GM12878 (cell line): Measurements from ENCODE around the gene RAP1GAP2. TPM values are rescaled to one million over a fixed set of nuclear protein-coding genes. Genes with fewer than 3 reads are reported as not detected.

Experiments used
- ATAC-seq: fragments of 200-7000 bp; cut with Tn5 transposase; 3 replicates; pipeline ENCODE4 v1.9.1; 2020; ENCODE audit warnings: mild to moderate bottlenecking, moderate library complexity
- BruUV-seq: library from RNA; stranded (reverse); fragments of 400-500 nt; replicated peaks from 2 replicates; lab custom pipeline; 2021; lab: Mats Ljungman, UMichigan
- CTCF ChIA-PET: fragments of 300-600 bp; sonication (Branson Sonifier 250); formaldehyde crosslinking; extraction: SDS; loops from one replicate; lab custom pipeline; 2021; ENCODE audit warnings: inconsistent platforms; lab: Yijun Ruan, JAX
- POLR2A ChIA-PET: fragments of 350-600 bp; formaldehyde crosslinking; extraction: SDS; loops from one replicate; lab custom pipeline; 2021; ENCODE audit warnings: inconsistent platforms; lab: Charles Lee
- RAD21 ChIA-PET: fragments of 300-600 bp; sonication (Branson Sonifier 250); formaldehyde crosslinking; loops from one replicate; lab custom pipeline; 2023; ENCODE audit warnings: antibody characterized with exemption; ENCODE audit not compliant: unreplicated experiment; lab: Charles Lee
- SMC1A ChIA-PET: fragments of 300-600 bp; sonication (Branson Sonifier 250); formaldehyde crosslinking; loops from one replicate; lab custom pipeline; 2023; ENCODE audit not compliant: unreplicated experiment, uncharacterized antibody; lab: Charles Lee
- DNase-seq: peaks from one replicate; pipeline ENCODE4 v3.0.0-alpha.2; 2011; ENCODE audit warnings: low read depth, low spot score
- FAIRE-seq: peaks from 3 replicates; lab custom pipeline; 2011; peaks lifted over from hg19 to GRCh38; lab: Jason Lieb, UNC
- H2AFZ ChIP-seq: 2 replicates; pipeline ENCODE4 v1.6.0; 2011; ENCODE audit warnings: low read depth, low read length, control low read depth; ENCODE audit not compliant: control insufficient read depth
- H3K27ac ChIP-seq: 2 replicates; pipeline ENCODE4 v1.5.1; 2011; ENCODE audit warnings: control low read depth; ENCODE audit not compliant: control insufficient read depth, insufficient read depth
- H3K27me3 ChIP-seq, 2 experiments: replicated peaks in 1 of 2; 2 replicates each; pipeline versions ENCODE4 v1.6.0 to v1.6.1; 2011; ENCODE audit warnings: low read length in 1 of 2; ENCODE audit not compliant: control insufficient read depth in 2 of 2, insufficient read depth in 2 of 2
- H3K36me3 ChIP-seq, 2 experiments: 2 replicates each; pipeline ENCODE4 v1.5.1; 2011; ENCODE audit warnings: low read length in 1 of 2; ENCODE audit not compliant: control insufficient read depth in 2 of 2, insufficient read depth in 2 of 2
- H3K4me1 ChIP-seq: 2 replicates; pipeline ENCODE4 v1.6.1; 2011; ENCODE audit warnings: mild to moderate bottlenecking, low read length, moderate library complexity, mixed read lengths; ENCODE audit not compliant: control insufficient read depth, insufficient read depth
- H3K4me2 ChIP-seq: 2 replicates; pipeline ENCODE4 v1.6.0; 2011; ENCODE audit warnings: control low read depth; ENCODE audit not compliant: control insufficient read depth, insufficient read depth
- H3K4me3 ChIP-seq: fragments of 200-600 bp; sonication (generic); 2 replicates; pipeline ENCODE4 v1.5.1; 2016
- H3K79me2 ChIP-seq: 2 replicates; pipeline ENCODE4 v1.6.0; 2011; ENCODE audit warnings: low read length; ENCODE audit not compliant: control insufficient read depth, insufficient read depth
- H3K9ac ChIP-seq: 2 replicates; pipeline ENCODE4 v1.8.0; 2011; ENCODE audit warnings: low read length, control low read depth, mixed read lengths; ENCODE audit not compliant: control insufficient read depth, insufficient read depth
- H3K9me3 ChIP-seq: replicated peaks from 3 replicates; pipeline ENCODE4 v1.5.1; 2011; ENCODE audit warnings: mild to moderate bottlenecking, low read length; ENCODE audit not compliant: control insufficient read depth, insufficient read depth
- H4K20me1 ChIP-seq: 2 replicates; pipeline ENCODE4 v1.6.0; 2011; ENCODE audit not compliant: control insufficient read depth, insufficient read depth
- ATF7 ChIP-seq: fragments of 450-650 bp; IDR thresholded peaks from 2 replicates; pipeline ENCODE4 v1.6.1; 2016; ENCODE audit warnings: low read depth, mild to moderate bottlenecking
- CBFB ChIP-seq: IDR thresholded peaks from 2 replicates; pipeline ENCODE4 v1.6.1; 2016; ENCODE audit warnings: antibody characterized with exemption, low read depth
- CREM ChIP-seq: IDR thresholded peaks from 2 replicates; pipeline ENCODE4 v1.6.1; 2014; ENCODE audit warnings: antibody characterized with exemption, low read depth
- DPF2 ChIP-seq: fragments of 450-650 bp; IDR thresholded peaks from 2 replicates; pipeline ENCODE4 v1.6.1; 2017; ENCODE audit warnings: mild to moderate bottlenecking
- E2F4 ChIP-seq: IDR thresholded peaks from 2 replicates; pipeline ENCODE4 v1.6.1; 2012; ENCODE audit warnings: low read depth, low read length, improper control_type of control experiment
- ETV6 ChIP-seq, 2 experiments: fragments of 450-650 bp in 1 of 2; IDR thresholded peaks in 1 of 2; conservative IDR thresholded peaks in 1 of 2; 2 replicates each; pipeline ENCODE4 v1.6.1; 2014; ENCODE audit warnings: antibody characterized with exemption in 1 of 2, borderline replicate concordance in 1 of 2, low read depth in 1 of 2, mild to moderate bottlenecking in 1 of 2, moderate library complexity in 1 of 2
- EZH2 ChIP-seq: IDR thresholded peaks from 2 replicates; pipeline ENCODE4 v1.6.1; 2012; ENCODE audit warnings: low read depth, mild to moderate bottlenecking, control low read depth, inconsistent platforms, low read length, borderline replicate concordance; ENCODE audit not compliant: control insufficient read depth
- HCFC1 ChIP-seq: fragments of 150-350 bp; IDR thresholded peaks from 2 replicates; pipeline ENCODE4 v1.6.1; 2014; ENCODE audit warnings: low read length
- HDGF ChIP-seq: fragments of 450-650 bp; IDR thresholded peaks from 2 replicates; pipeline ENCODE4 v1.6.1; 2016; ENCODE audit warnings: antibody characterized with exemption
- MYC ChIP-seq: IDR thresholded peaks from 2 replicates; pipeline ENCODE4 v1.6.1; 2011; ENCODE audit warnings: mild to moderate bottlenecking, low read length, moderate library complexity, inconsistent platforms; ENCODE audit not compliant: insufficient read depth, insufficient replicate concordance, insufficient read length, severe bottlenecking
- PAX8 ChIP-seq: fragments of 450-650 bp; IDR thresholded peaks from 2 replicates; pipeline ENCODE4 v1.6.1; 2017; ENCODE audit warnings: mild to moderate bottlenecking, moderate library complexity
- PBX3 ChIP-seq: IDR thresholded peaks from 2 replicates; pipeline ENCODE4 v1.6.1; 2011; ENCODE audit warnings: mild to moderate bottlenecking, low read depth, low read length, moderate library complexity; ENCODE audit not compliant: insufficient replicate concordance
- RAD21 ChIP-seq: IDR thresholded peaks from 2 replicates; pipeline ENCODE4 v1.6.1; 2011; ENCODE audit warnings: mild to moderate bottlenecking, low read depth, low read length, moderate library complexity; ENCODE audit not compliant: insufficient read depth
- SMC3 ChIP-seq: IDR thresholded peaks from 2 replicates; pipeline ENCODE4 v1.6.1; 2011; ENCODE audit warnings: low read length, improper control_type of control experiment, borderline replicate concordance
- SUPT20H ChIP-seq: IDR thresholded peaks from 2 replicates; pipeline ENCODE4 v1.6.1; 2011; ENCODE audit warnings: low read depth, mild to moderate bottlenecking, low read length, moderate library complexity, borderline replicate concordance; ENCODE audit not compliant: control insufficient read depth
- SUZ12 ChIP-seq: fragments of 200-600 bp; sonication (generic); IDR thresholded peaks from one replicate; pipeline ENCODE4 v1.6.1; 2018; ENCODE audit warnings: antibody characterized with exemption, mild to moderate bottlenecking; ENCODE audit not compliant: unreplicated experiment
- TAF1 ChIP-seq: IDR thresholded peaks from 2 replicates; pipeline ENCODE4 v1.6.1; 2011; ENCODE audit warnings: mild to moderate bottlenecking, low read depth, low read length, borderline replicate concordance
- ZBTB40 ChIP-seq: fragments of 450-650 bp; IDR thresholded peaks from 2 replicates; pipeline ENCODE4 v1.6.1; 2016; ENCODE audit warnings: mild to moderate bottlenecking, moderate library complexity, borderline replicate concordance
- WGBS: methylation state at CpG from one replicate; pipeline ENCODE4 v1.1.6; 2016; ENCODE audit warnings: low lambda C conversion rate; ENCODE audit not compliant: insufficient replicate concordance, insufficient coverage; ENCODE audit errors: missing lambda C conversion rate; 5-methylcytosine and 5-hydroxymethylcytosine counted together
- in situ Hi-C: fragments of 300-500 bp; cut with MboI; formaldehyde crosslinking; loops from 9 replicates; pipeline ENCODE4 v1.14.3; 2018; ENCODE audit warnings: mixed read lengths
- intact Hi-C: fragments of 100-400 bp; cut with micrococcal nuclease; formaldehyde crosslinking; loops from one replicate; pipeline ENCODE4 v1.14.2; 2022; ENCODE audit not compliant: unreplicated experiment
- polyA plus RNA-seq, 11 experiments: library from polyadenylated mRNA; depleted of rRNA in 4 of 11; unstranded in 6 of 11; stranded (reverse) in 5 of 11; fragments of >200 nt; fragmentation: Nextera tagmentation in 4 of 11; fragmentation: Illumina TruSeq in 1 of 11; extraction: Ambion mirVana in 4 of 11; extraction: Trizol in 1 of 11; gene quantifications; 1 replicate in 1 of 11; 2 replicates in 10 of 11; pipeline versions ENCODE4 v1.2.1 to v1.2.3, GENCODE V29; 2011 to 2016; ENCODE audit warnings: inconsistent platforms in 2 of 11, missing spikeins in 2 of 11, low read depth in 1 of 11
- total RNA-seq, 4 experiments: library from RNA; depleted of rRNA in 3 of 4; stranded (reverse); fragments of >200 nt in 3 of 4; fragmentation: Illumina TruSeq in 1 of 4; extraction: Trizol in 1 of 4; gene quantifications; 2 replicates each; pipeline versions ENCODE4 v1.2.1 to v1.2.3, GENCODE V29; 2013 to 2021

RAP1GAP2 gene
- total and polyA plus RNA-seq, 10 of the 15 experiments (the other 5 are each of a cell fraction or from before 2014, with no cell fraction given) = 0.03 to 0.95 (median 0.49) TPM; not detected in 2

- no TSS peak for BruUV-seq
- ATAC-seq (no peak), FAIRE-seq (no peak), DNase-seq (no peak)
- H3K4me3 ChIP-seq = no peak overlapping the region
- WGBS = 65% methylated on average over 6 of the region's 6 CpGs
- POLR2A ChIA-PET = interaction anchor here (0.5 kb wide), 1 partner anchor 44 kb away, joined by 3 read pairs; no protein-coding TSS in a partner anchor
- H3K4me2 ChIP-seq = no peak overlapping the region
- no peak overlapping the region for H3K9ac ChIP-seq
- SMC1A ChIA-PET = no interaction called here
- no peak overlapping the region for H2AFZ ChIP-seq
- no peaks in the 10 kb centered on the region; a peak in 1 of 4 replicates for H3K27me3 ChIP-seq
- intact Hi-C loops = no loop called here
- RAD21 ChIA-PET = interaction anchor here (0.6 kb wide), 1 partner anchor 169 kb away, joined by 4 read pairs; no protein-coding TSS in a partner anchor
- no peak for TF ChIP-seq CREM
- no peak for TF ChIP-seq E2F4
- TF ChIP-seq EZH2 = no peak
- TF ChIP-seq PAX8 = no peak
- no peak for TF ChIP-seq SUPT20H
- no peak for TF ChIP-seq CBFB
- TF ChIP-seq MYC = no peak
- TF ChIP-seq RAD21 = no peak
- no peak for TF ChIP-seq ATF7
- TF ChIP-seq SMC3 = no peak
- TF ChIP-seq DPF2 = no peak
- no peak for TF ChIP-seq ETV6 (conservative IDR thresholded peaks at IDR 0.05 in 1 of 2, IDR thresholded peaks at IDR 0.05 in 1 of 2; ENCODE audit: borderline replicate concordance in 1 of 2, low read depth in 1 of 2)
- no peak for TF ChIP-seq HCFC1
- no peak for TF ChIP-seq TAF1
- TF ChIP-seq PBX3 = no peak
- TF ChIP-seq HDGF = no peak
- TF ChIP-seq ZBTB40 = no peak
- TF ChIP-seq SUZ12 = no peak
- H3K4me1 ChIP-seq = no peaks in the 10 kb centered on the region
- CTCF ChIA-PET = interaction anchor here (0.9 kb wide), 1 partner anchor 19 kb away, joined by 3 read pairs; no protein-coding TSS in a partner anchor
- no peaks in the 10 kb centered on the region for H3K79me2 ChIP-seq
- H4K20me1 ChIP-seq = no peaks in the 10 kb centered on the region
- H3K27ac ChIP-seq = no peak overlapping the region
- no peaks in the 10 kb centered on the region for H3K36me3 ChIP-seq
- in situ Hi-C loops = no loop called here
- no peaks in the 10 kb centered on the region for H3K9me3 ChIP-seq
These were observed 198.2 kb downstream of the RAP1GAP2 start for GRCh38 chr17:2994441-2994840.
